B cell (primary cell): ENCODE data around the gene PLCD1. TPM values are rescaled to one million over a fixed set of nuclear protein-coding genes. Genes with fewer than 3 reads are reported as not detected.

Experiments used
- ATAC-seq: fragments of 200-7000 bp; cut with Tn5 transposase; one replicate; pipeline ENCODE4 v1.10.0; 2021; ENCODE audit warnings: low read depth, mild to moderate bottlenecking, moderate number of reproducible peaks, moderate library complexity
- CTCF ChIA-PET: fragments of 350-600 bp; sonication (Branson Sonifier 250); formaldehyde crosslinking; loops from one replicate; lab custom pipeline; 2021; ENCODE audit warnings: antibody characterized with exemption, inconsistent platforms; lab: Charles Lee
- POLR2A ChIA-PET: fragments of 350-600 bp; sonication (Branson Sonifier 250); formaldehyde crosslinking; loops from one replicate; lab custom pipeline; 2021; ENCODE audit warnings: antibody characterized with exemption; lab: Charles Lee
- DNase-seq: peaks from one replicate; pipeline ENCODE4 v3.0.0; 2013
- H2AFZ ChIP-seq: 2 replicates; pipeline ENCODE4 v1.6.1; 2012; ENCODE audit warnings: mild to moderate bottlenecking, low read depth, low read length; ENCODE audit not compliant: insufficient read depth, poor library complexity, severe bottlenecking
- H3K27ac ChIP-seq, 2 donors: 1 replicate in 1 of 2; 2 replicates in 1 of 2; pipeline ENCODE4 v1.5.1; 2012 to 2013; ENCODE audit warnings: low read length in 2 of 2, mild to moderate bottlenecking in 2 of 2, moderate library complexity in 1 of 2
- H3K27me3 ChIP-seq, 4 experiments: fragments of 200-600 bp in 1 of 4; sonication (generic) in 1 of 4; replicated peaks in 1 of 4; 1 replicate in 2 of 4; 2 replicates in 2 of 4; pipeline versions ENCODE4 v1.6.1 to v1.7.0; 2013 to 2016; ENCODE audit warnings: low read length in 3 of 4, mild to moderate bottlenecking in 2 of 4, mixed read lengths in 1 of 4, moderate library complexity in 1 of 4; ENCODE audit not compliant: insufficient read depth in 4 of 4, control insufficient read depth in 3 of 4; ENCODE audit errors: control extremely low read depth in 1 of 4
- H3K36me3 ChIP-seq, 2 experiments: replicated peaks in 1 of 2; 1 replicate in 1 of 2; 2 replicates in 1 of 2; pipeline versions ENCODE4 v1.6.1 to v1.7.1; 2013; ENCODE audit warnings: low read length in 1 of 2; ENCODE audit not compliant: insufficient read depth in 2 of 2, control insufficient read depth in 1 of 2; ENCODE audit errors: control extremely low read depth in 1 of 2, extremely low read depth in 1 of 2
- H3K4me1 ChIP-seq, 2 donors: fragments of 200-600 bp in 1 of 2; sonication (generic) in 1 of 2; 1 replicate in 1 of 2; 2 replicates in 1 of 2; pipeline versions ENCODE4 v1.5.1 to v1.6.1; 2013 to 2017; ENCODE audit warnings: low read length in 2 of 2; ENCODE audit not compliant: control insufficient read depth in 2 of 2, insufficient read depth in 2 of 2
- H3K4me2 ChIP-seq: replicated peaks from 2 replicates; pipeline ENCODE3; 2012; ENCODE audit warnings: mild to moderate bottlenecking, low read depth, low read length; ENCODE audit not compliant: poor library complexity, severe bottlenecking
- H3K4me3 ChIP-seq, 5 experiments: fragments of 200-600 bp in 1 of 5; sonication (generic) in 1 of 5; 1 replicate in 3 of 5; 2 replicates in 2 of 5; pipeline versions ENCODE4 v1.5.1 to v1.7.0; 2011 to 2016; ENCODE audit warnings: low read length in 4 of 5, mild to moderate bottlenecking in 4 of 5, low read depth in 2 of 5, control low read depth in 1 of 5, moderate library complexity in 1 of 5; ENCODE audit not compliant: insufficient read depth in 1 of 5; ENCODE audit errors: control extremely low read depth in 1 of 5, extremely low read depth in 1 of 5
- H3K79me2 ChIP-seq: fragments of 200-600 bp; sonication (generic); one replicate; pipeline ENCODE4 v1.6.0; 2016; ENCODE audit warnings: low read length; ENCODE audit not compliant: control insufficient read depth, insufficient read depth
- H3K9ac ChIP-seq: fragments of 200-600 bp; sonication (generic); 2 replicates; pipeline ENCODE4 v1.6.1; 2017; ENCODE audit warnings: mild to moderate bottlenecking, low read length, moderate library complexity
- H3K9me3 ChIP-seq, 3 donors: one replicate each; pipeline versions ENCODE4 v1.6.1 to v1.7.1; 2013; ENCODE audit warnings: low read length in 2 of 3; ENCODE audit not compliant: control insufficient read depth in 2 of 3, insufficient read depth in 1 of 3; ENCODE audit errors: control extremely low read depth in 1 of 3
- H4K20me1 ChIP-seq: 2 replicates; pipeline ENCODE4 v1.6.0; 2012; ENCODE audit warnings: mild to moderate bottlenecking, low read length; ENCODE audit not compliant: insufficient read depth, control insufficient read depth, poor library complexity, severe bottlenecking
- H3K27ac Mint-ChIP-seq: one replicate; pipeline ENCODE4 v1.8.0; 2021; ENCODE audit warnings: mixed read lengths
- H3K27me3 Mint-ChIP-seq: one replicate; pipeline ENCODE4 v1.8.0; 2021; ENCODE audit warnings: mixed read lengths
- H3K4me1 Mint-ChIP-seq: one replicate; pipeline ENCODE4 v1.8.0; 2021; ENCODE audit warnings: mixed read lengths
- H3K4me3 Mint-ChIP-seq: one replicate; pipeline ENCODE4 v1.8.0; 2021; ENCODE audit warnings: mixed read lengths
- H3K9me3 Mint-ChIP-seq: one replicate; pipeline ENCODE4 v1.8.0; 2022; ENCODE audit warnings: mixed read lengths; ENCODE audit not compliant: insufficient read depth
- EZH2 ChIP-seq: IDR thresholded peaks from 2 replicates; pipeline ENCODE4 v1.6.1; 2012; ENCODE audit warnings: borderline replicate concordance, low read depth, mild to moderate bottlenecking, moderate library complexity, low read length; ENCODE audit not compliant: insufficient read depth, poor library complexity, severe bottlenecking
- WGBS: methylation state at CpG from one replicate; pipeline ENCODE4 v1.1.5; 2013; ENCODE audit warnings: missing lambda C conversion rate; ENCODE audit not compliant: insufficient coverage; 5-methylcytosine and 5-hydroxymethylcytosine counted together
- intact Hi-C: fragments of 100-400 bp; cut with micrococcal nuclease; formaldehyde crosslinking; loops from one replicate; pipeline ENCODE4 v1.10.0; 2022
- polyA plus RNA-seq: library from polyadenylated mRNA; depleted of rRNA; stranded (reverse); fragments of >200 nt; gene quantifications from 2 replicates; pipeline ENCODE4 v1.2.3, GENCODE V29; 2012
- total RNA-seq, 2 donors: library from RNA; stranded (reverse); fragments of 120-200 nt in 1 of 2; gene quantifications; 1 replicate in 1 of 2; 2 replicates in 1 of 2; pipeline versions ENCODE4 v1.2.3 to v1.2.4, GENCODE V29; 2013 to 2022
- TF ChIP-seq, protein P1 (sequence below): fragments of 200-600 bp; IDR thresholded peaks from one replicate; pipeline ENCODE4 v1.8.0; 2022; ENCODE audit warnings: antibody characterized with exemption, mild to moderate bottlenecking

PLCD1 gene
- total and polyA plus RNA-seq, 2 donors (not counting 1 experiment from before 2014, with no cell fraction given): 5.8 to 10.1 TPM

DNA sequence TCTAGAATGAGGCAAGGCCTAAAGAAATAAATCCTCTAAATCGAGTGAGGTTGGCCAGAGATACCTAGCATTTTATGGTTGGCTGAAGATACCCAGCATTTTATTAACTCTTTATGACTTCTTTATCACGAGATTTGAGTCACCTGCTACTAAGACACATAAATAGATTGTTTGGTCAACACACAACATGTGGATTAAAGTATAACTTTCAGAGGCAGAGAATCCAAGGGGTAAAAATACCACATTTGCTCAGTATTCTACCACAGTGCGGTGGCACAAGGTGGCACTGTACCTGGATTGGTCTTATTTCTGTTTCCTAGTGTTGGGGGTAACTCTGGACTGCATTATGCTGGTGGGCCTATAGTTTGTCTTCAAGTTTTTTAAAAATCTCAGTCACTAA, 65.8 kb downstream of the PLCD1 start:
- Histone ChIP-seq H3K4me1 (no peaks in the 10 kb centered on the region), H2AFZ (no peak overlapping the region), H3K9me3 (no peaks in the 10 kb centered on the region), H3K9ac (no peak overlapping the region), H3K4me3 (no peak overlapping the region), H3K27ac (no peak overlapping the region), H3K4me2 (no peak overlapping the region), H3K79me2 (no peaks in the 10 kb centered on the region), H4K20me1 (no peaks in the 10 kb centered on the region), H3K36me3 (no peaks in the 10 kb centered on the region), H3K27me3 (no peaks in the 10 kb centered on the region)
- no peaks in the 10 kb centered on the region for H3K4me1 Mint-ChIP-seq
- no CpG with 5 or more reads among the region's 3 CpGs for WGBS
- no peak overlapping the region for H3K27ac Mint-ChIP-seq
- POLR2A ChIA-PET: no interaction called here
- no peak for ATAC-seq
- intact Hi-C loops: loop anchor here (10.0 kb wide), 1 partner anchor 1239 kb away; no protein-coding TSS in a partner anchor
- H3K27me3 Mint-ChIP-seq: peaks cover 7% of the 10 kb centered on the region
- TF ChIP-seq, protein P1, sequence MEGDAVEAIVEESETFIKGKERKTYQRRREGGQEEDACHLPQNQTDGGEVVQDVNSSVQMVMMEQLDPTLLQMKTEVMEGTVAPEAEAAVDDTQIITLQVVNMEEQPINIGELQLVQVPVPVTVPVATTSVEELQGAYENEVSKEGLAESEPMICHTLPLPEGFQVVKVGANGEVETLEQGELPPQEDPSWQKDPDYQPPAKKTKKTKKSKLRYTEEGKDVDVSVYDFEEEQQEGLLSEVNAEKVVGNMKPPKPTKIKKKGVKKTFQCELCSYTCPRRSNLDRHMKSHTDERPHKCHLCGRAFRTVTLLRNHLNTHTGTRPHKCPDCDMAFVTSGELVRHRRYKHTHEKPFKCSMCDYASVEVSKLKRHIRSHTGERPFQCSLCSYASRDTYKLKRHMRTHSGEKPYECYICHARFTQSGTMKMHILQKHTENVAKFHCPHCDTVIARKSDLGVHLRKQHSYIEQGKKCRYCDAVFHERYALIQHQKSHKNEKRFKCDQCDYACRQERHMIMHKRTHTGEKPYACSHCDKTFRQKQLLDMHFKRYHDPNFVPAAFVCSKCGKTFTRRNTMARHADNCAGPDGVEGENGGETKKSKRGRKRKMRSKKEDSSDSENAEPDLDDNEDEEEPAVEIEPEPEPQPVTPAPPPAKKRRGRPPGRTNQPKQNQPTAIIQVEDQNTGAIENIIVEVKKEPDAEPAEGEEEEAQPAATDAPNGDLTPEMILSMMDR: no peak
- TF ChIP-seq EZH2: no peak
- no peaks in the 10 kb centered on the region for H3K9me3 Mint-ChIP-seq
- CTCF ChIA-PET: interaction anchor here (0.7 to 4.1 kb wide), 3 partner anchors 11 to 108 kb away, joined by 3 to 18 read pairs (median 4); no protein-coding TSS in a partner anchor
- no peak for DNase-seq
- no peak overlapping the region for H3K4me3 Mint-ChIP-seq

DNA sequence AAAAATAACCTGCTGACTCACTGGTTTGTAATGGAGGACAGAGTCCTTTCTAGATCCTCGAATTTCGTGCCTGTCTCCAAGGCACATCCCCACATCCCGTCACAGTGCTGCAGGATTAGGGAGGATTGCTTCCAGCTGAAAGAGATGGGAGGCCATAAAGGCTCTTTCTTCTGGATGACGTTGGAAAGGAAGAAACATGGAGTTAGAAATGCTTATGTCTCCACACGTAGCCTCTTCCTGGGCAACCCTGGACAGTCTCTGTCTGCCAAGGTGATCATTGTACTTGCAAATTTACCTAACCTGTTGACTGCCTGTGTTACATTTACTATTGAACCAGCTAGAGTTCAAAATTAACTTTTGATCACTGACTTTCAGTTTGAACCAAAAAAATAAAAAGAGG, 66.4 kb downstream of the PLCD1 start:
- TF ChIP-seq EZH2: no peak
- TF ChIP-seq, protein P1: no peak
- H3K27me3 Mint-ChIP-seq: peaks cover 4% of the 10 kb centered on the region
- Histone ChIP-seq H3K9ac (no peak overlapping the region), H4K20me1 (no peaks in the 10 kb centered on the region), H3K4me3 (no peak overlapping the region), H3K9me3 (no peaks in the 10 kb centered on the region), H3K4me2 (no peak overlapping the region), H3K79me2 (no peaks in the 10 kb centered on the region), H2AFZ (no peak overlapping the region), H3K27ac (no peak overlapping the region), H3K4me1 (no peaks in the 10 kb centered on the region), H3K36me3 (no peaks in the 10 kb centered on the region), H3K27me3 (no peaks in the 10 kb centered on the region)
- no CpG with 5 or more reads among the region's 5 CpGs for WGBS
- no peaks in the 10 kb centered on the region for H3K4me1 Mint-ChIP-seq
- ATAC-seq (no peak), DNase-seq (no peak)
- no peaks in the 10 kb centered on the region for H3K9me3 Mint-ChIP-seq
- ChIA-PET POLR2A (no interaction called here), CTCF (interaction anchor here (0.7 to 4.1 kb wide), 3 partner anchors 11 to 107 kb away, joined by 3 to 18 read pairs (median 4); no protein-coding TSS in a partner anchor)
- no peak overlapping the region for H3K27ac Mint-ChIP-seq
- H3K4me3 Mint-ChIP-seq: no peak overlapping the region
- intact Hi-C loops: loop anchor here (10.0 kb wide), 1 partner anchor 1238 kb away; no protein-coding TSS in a partner anchor
